AG09309 (cell line): ENCODE data around the gene DIP2C.

ENCODE experiments used
- DNase-seq: peaks from one replicate; pipeline ENCODE4 v3.0.0-alpha.2; 2010; ENCODE audit warnings: low read depth
- H3K4me3 ChIP-seq: 2 replicates; pipeline ENCODE4 v1.5.1; 2011; ENCODE audit warnings: mild to moderate bottlenecking, low read depth, low read length, moderate library complexity; ENCODE audit not compliant: control insufficient read depth
- CTCF ChIP-seq: IDR thresholded peaks from 2 replicates; pipeline ENCODE4 v1.5.1; 2011; ENCODE audit warnings: mild to moderate bottlenecking, low read depth, low read length, inconsistent platforms; ENCODE audit not compliant: insufficient read depth, control insufficient read depth; ENCODE audit errors: missing control alignments

DIP2C gene

DNA sequence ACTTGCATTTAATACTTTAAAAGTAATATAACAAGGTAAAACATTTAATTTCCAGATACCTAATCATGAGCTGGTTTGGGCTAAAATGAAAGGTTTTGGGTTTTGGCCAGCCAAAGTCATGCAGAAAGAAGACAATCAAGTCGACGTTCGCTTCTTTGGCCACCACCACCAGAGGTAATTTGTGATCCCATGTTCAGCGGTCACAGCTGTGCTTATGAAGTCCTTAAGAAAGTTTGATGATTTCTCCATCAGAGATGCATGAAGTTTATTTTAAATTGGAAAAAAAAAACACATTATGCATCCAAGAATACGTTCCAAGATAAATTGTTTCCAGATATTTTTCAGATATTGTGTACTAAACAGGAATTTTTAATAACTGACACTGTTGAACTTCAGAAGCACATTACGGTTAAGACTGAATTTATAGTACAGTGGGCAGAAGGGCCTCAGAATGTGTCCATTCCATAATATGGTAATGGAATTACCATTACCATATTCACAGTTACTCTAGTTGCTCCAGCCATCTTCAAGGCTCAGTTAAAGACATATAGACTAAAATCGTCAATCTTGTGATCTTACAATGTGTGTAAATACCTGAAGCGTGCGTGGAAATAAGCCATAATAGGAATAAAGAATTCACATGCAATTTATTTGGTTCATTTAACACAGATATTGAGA lies 447.4 kb downstream of the DIP2C start:
- TF ChIP-seq CTCF = no peak
- no peak for DNase-seq
- H3K4me3 ChIP-seq = no peak overlapping the region

DNA sequence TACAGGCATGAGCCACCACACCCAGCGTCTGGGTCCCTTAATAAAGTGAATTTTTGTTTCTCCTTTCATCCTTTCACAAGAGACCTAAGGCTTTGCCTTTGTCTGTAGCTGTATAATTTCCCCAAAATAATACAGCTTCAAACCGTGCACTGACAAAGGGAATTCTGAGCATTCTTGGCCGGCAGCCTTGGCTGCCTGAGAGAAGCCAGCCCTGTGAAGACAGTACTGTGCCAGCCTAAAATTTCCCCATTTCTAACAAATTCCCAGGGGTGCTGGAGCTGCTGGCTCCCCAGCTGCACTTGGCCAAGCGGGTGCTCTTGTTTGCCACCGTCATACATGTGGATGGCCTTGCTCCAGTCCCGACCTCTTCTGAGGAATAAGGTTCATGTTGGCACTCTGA lies 448.0 kb downstream of the DIP2C start:
- H3K4me3 ChIP-seq = no peak overlapping the region
- DNase-seq = no peak
- TF ChIP-seq CTCF = no peak

DNA sequence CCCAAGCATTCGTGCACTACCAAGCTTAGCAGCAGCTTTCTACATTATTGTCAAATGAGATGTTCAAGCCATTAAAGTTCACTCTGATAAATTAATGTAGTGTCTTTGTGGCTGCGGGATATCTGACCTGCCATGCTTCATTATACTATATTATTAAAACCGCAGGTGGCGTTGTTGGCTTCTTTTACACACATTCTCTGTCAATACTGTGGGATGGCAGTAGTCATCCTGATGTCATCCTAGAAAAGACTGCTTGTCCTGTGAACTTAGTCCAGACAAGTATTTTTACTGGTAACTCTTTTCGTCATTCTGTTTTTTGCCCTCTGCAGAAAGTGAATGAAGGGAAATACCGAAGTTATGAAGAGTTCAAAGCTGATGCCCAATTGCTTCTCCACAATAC lies 450.4 kb downstream of the DIP2C start:
- no peak overlapping the region for H3K4me3 ChIP-seq
- no peak for DNase-seq
- no peak for TF ChIP-seq CTCF

GRCh38 chr10:235915-236314 lies 453.6 kb downstream of the DIP2C start:
- TF ChIP-seq CTCF = no peak
- H3K4me3 ChIP-seq = no peak overlapping the region
- no peak for DNase-seq

GRCh38 chr10:234708-235406 lies 454.6 kb downstream of the DIP2C start:
- DNase-seq = no peak
- H3K4me3 ChIP-seq = no peak overlapping the region
- TF ChIP-seq CTCF = no peak

- H3K4me3 ChIP-seq = no peak overlapping the region
- no peak for DNase-seq
- TF ChIP-seq CTCF = no peak
Measured at GRCh38 chr10:232878-233277, 456.6 kb downstream of the DIP2C start.

- no peak for DNase-seq
- no peak for TF ChIP-seq CTCF
- H3K4me3 ChIP-seq = no peak overlapping the region
Measured at GRCh38 chr10:232061-232460, 457.4 kb downstream of the DIP2C start.
